ENCODE data around the gene PARVB. TPM values are rescaled to one million over a fixed set of nuclear protein-coding genes. Genes with fewer than 3 reads are reported as not detected.

PARVB gene
- total and polyA plus RNA-seq, 10 of the 15 experiments (the other 5 are each of a cell fraction or from before 2014, with no cell fraction given) = 5.2 to 264 (median 76.0) TPM

GRCh38 chr22:44212936-44213335, 188.8 kb downstream of the PARVB start (continued):
- TF ChIP-seq PBX3 (IDR thresholded peaks at IDR 0.05; ENCODE audit: insufficient replicate concordance, low read depth, low read length) (no peak), MYC (IDR thresholded peaks at IDR 0.05; ENCODE audit: insufficient read depth, insufficient read length, insufficient replicate concordance, low read length, severe bottlenecking) (no peak), STAT3 (IDR thresholded peaks at IDR 0.05; ENCODE audit: low read depth, low read length) (no peak), TCF3 (IDR thresholded peaks at IDR 0.05; ENCODE audit: borderline replicate concordance, insufficient read depth, low read depth, low read length) (no peak), FOXM1 (IDR thresholded peaks at IDR 0.05; ENCODE audit: low read depth, low read length) (no peak), BCLAF1 (IDR thresholded peaks at IDR 0.05) (no peak), KDM1A (IDR thresholded peaks at IDR 0.05; ENCODE audit: borderline replicate concordance) (no peak), NKRF (conservative IDR thresholded peaks at IDR 0.05) (no peak), YY1 (IDR thresholded peaks at IDR 0.05; ENCODE audit: low read depth, low read length) (no peak), SREBF1 (IDR thresholded peaks at IDR 0.05; ENCODE audit: low read length) (no peak), IRF4 (IDR thresholded peaks at IDR 0.05; ENCODE audit: low read depth, low read length) (no peak), ZBTB40 (IDR thresholded peaks at IDR 0.05; ENCODE audit: borderline replicate concordance) (no peak)
- TF ChIP-seq, protein P1, sequence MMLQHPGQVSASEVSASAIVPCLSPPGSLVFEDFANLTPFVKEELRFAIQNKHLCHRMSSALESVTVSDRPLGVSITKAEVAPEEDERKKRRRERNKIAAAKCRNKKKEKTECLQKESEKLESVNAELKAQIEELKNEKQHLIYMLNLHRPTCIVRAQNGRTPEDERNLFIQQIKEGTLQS (IDR thresholded peaks at IDR 0.05; ENCODE audit: borderline replicate concordance, extremely low read depth, low read depth, low read length) = no peak

Measured in GM12878 (cell line).